ENCODE data around the gene RASSF8. TPM values are rescaled to one million over a fixed set of nuclear protein-coding genes. Genes with fewer than 3 reads are reported as not detected.

RASSF8 gene
- total RNA-seq: 100 to 1,000 TPM in 1 of 3 donors, 1 to 10 TPM in 2; 3.2 to 109 (median 8.0) TPM
- long read RNA-seq, donor 1, full-length matches to known transcripts: 6 of 47 reads
- long read RNA-seq, donor 1, partial matches to known transcripts: 13 of 47 reads
- long read RNA-seq, donor 1, other reads (novel, unspliced or antisense): 28 of 47 reads
- long read RNA-seq, donor 2: 0 reads

DNA sequence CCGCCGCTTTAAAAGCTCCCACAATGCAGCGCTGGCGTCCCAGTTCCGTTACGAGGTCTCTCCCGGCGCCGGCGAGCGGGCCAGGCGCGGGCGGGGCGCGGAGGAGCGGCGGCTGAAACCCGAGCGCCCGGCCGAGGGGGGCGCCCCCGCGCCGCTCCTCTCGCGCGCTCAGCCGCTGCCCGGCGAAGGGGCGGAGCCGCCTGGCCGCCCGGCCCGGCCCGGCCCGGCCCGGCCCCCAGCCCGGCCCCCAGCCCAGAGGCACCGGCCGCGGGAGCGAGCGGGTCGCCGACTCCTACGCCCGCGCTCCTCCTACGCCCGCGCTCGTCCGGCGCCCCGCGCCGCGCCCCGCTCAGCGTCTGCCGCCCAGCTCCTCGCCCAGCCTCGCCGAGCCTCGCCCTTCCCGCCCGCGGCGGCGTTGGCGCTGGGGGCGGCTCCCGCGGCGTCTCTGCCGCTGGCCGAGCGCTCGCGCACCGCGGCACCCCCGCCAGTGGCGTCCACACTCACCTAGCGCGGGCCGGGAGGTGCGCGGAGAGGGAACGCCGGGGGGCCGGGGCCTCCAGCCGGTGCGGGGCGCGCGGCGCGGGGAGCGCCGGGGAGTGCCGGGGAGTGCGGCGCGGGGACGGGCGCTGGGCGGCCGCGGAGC lies at the start of gene RASSF8:
Gene RASSF8, plus strand, starts transcription at position 255 of the 643 bp plus-strand sequence. CDS start 96,662 bp downstream, outside the sequence.
- no peak for TF ChIP-seq CTCF (IDR thresholded peaks at IDR 0.05)
- H3K9me3 ChIP-seq: no peaks in the 10 kb centered on the region
- peaks cover 9% of the 10 kb centered on the region for H3K4me1 ChIP-seq (ENCODE audit: low read depth)
- H3K4me3 ChIP-seq: peak within 1 kb of the TSS; percentile 34
- intact Hi-C loops (cut with DNase I, micrococcal nuclease): loop anchor here in 1 of 2 donors (5.0 kb wide), 1 partner anchor 164 kb away; no protein-coding TSS in a partner anchor
- peak; percentile 88 for ATAC-seq
- no peaks in the 10 kb centered on the region for H3K36me3 ChIP-seq (ENCODE audit: low read depth)
- peak; percentile 53 to 76 (median 60) for DNase-seq

GRCh38 chr12:25914551-25914950 lies 43.9 kb upstream of the RASSF8 start:
- H3K4me1 ChIP-seq (ENCODE audit: low read depth): no peaks in the 10 kb centered on the region
- intact Hi-C loops (cut with DNase I, micrococcal nuclease): no loop called here
- TF ChIP-seq CTCF (IDR thresholded peaks at IDR 0.05): no peak
- DNase-seq: no peak
- H3K9me3 ChIP-seq: no peaks in the 10 kb centered on the region
- no peak for ATAC-seq
- H3K4me3 ChIP-seq: no peak overlapping the region
- no peaks in the 10 kb centered on the region for H3K36me3 ChIP-seq (ENCODE audit: low read depth)

DNA sequence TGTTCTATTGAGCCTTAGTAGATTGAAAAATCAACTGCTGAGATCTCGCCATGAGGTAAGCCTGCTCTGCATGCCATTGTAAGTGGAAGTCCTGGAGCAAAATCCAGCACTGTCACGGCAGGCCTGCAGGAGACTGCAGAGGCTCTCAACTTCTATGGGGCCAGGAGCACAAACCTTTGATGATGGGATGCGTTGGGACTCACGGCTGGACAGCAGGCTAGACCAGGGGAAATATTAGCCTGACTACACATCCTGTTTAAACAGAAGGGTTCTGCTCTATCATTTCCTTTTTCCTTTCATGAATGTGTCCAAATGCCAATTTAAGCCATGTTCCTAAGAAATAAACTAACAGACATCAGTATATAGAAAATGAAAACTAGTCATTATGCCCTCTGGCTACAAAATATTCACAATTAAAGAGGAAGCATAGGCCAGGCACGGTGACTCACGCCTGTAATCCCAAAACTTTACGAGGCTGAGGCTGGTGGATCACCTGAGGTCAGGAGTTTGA lies 33.9 kb upstream of the RASSF8 start:
- Histone ChIP-seq H3K4me3 (no peak overlapping the region), H3K36me3 (ENCODE audit: low read depth) (no peaks in the 10 kb centered on the region), H3K4me1 (ENCODE audit: low read depth) (no peaks in the 10 kb centered on the region), H3K9me3 (no peaks in the 10 kb centered on the region)
- intact Hi-C loops (cut with DNase I, micrococcal nuclease): no loop called here
- TF ChIP-seq CTCF (IDR thresholded peaks at IDR 0.05): no peak
- ATAC-seq (no peak), DNase-seq (no peak)

GRCh38 chr12:25925064-25925463 lies 33.4 kb upstream of the RASSF8 start:
- no peaks in the 10 kb centered on the region for H3K9me3 ChIP-seq
- no peak for TF ChIP-seq CTCF (IDR thresholded peaks at IDR 0.05)
- intact Hi-C loops (cut with DNase I, micrococcal nuclease): no loop called here
- no peak for ATAC-seq
- no peaks in the 10 kb centered on the region for H3K36me3 ChIP-seq (ENCODE audit: low read depth)
- no peak for DNase-seq
- no peaks in the 10 kb centered on the region for H3K4me1 ChIP-seq (ENCODE audit: low read depth)
- no peak overlapping the region for H3K4me3 ChIP-seq

DNA sequence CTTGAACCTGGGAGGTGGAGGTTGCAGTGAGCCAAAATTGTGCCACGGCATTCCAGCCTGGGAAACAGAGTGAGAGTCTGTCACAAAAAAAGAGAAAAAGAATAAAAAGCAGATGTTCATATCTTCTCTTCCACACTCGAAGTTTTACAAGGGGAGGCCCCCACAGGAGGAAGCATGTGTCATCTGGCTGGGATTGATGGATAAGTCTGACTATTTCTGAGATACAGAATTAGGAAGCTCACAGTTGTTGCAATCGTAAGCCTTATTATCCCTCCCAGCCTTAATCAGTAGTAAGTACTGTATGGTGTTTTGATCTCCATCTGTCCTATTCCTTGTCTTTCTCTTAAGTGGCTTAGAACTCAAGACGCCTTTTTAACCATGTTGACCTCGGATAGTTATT lies 31.9 kb upstream of the RASSF8 start:
- H3K9me3 ChIP-seq: no peaks in the 10 kb centered on the region
- no peak for TF ChIP-seq CTCF (IDR thresholded peaks at IDR 0.05)
- no peak for DNase-seq
- no peaks in the 10 kb centered on the region for H3K36me3 ChIP-seq (ENCODE audit: low read depth)
- H3K4me1 ChIP-seq (ENCODE audit: low read depth): no peaks in the 10 kb centered on the region
- ATAC-seq: no peak
- H3K4me3 ChIP-seq: no peak overlapping the region
- intact Hi-C loops (cut with DNase I, micrococcal nuclease): no loop called here
